Kidney epithelial cell (primary cell): ENCODE data around the gene ALDH1A2. TPM values are rescaled to one million over a fixed set of nuclear protein-coding genes. Genes with fewer than 3 reads are reported as not detected.

Experiments used
- DNase-seq: peaks from one replicate; pipeline ENCODE4 v3.0.0-alpha.2; 2010; ENCODE audit warnings: low read depth
- H3K27me3 ChIP-seq: 2 replicates; pipeline ENCODE4 v1.6.0; 2011; ENCODE audit warnings: low read length; ENCODE audit not compliant: control insufficient read depth, insufficient read depth
- H3K36me3 ChIP-seq: 2 replicates; pipeline ENCODE4 v1.5.1; 2011; ENCODE audit warnings: low read length; ENCODE audit not compliant: control insufficient read depth, insufficient read depth
- H3K4me3 ChIP-seq: 2 replicates; pipeline ENCODE4 v1.5.1; 2011; ENCODE audit warnings: low read depth, mild to moderate bottlenecking, control low read depth, low read length
- CTCF ChIP-seq: IDR thresholded peaks from 2 replicates; pipeline ENCODE4 v1.5.1; 2011; ENCODE audit warnings: mild to moderate bottlenecking, moderate library complexity, low read length, control low read depth, inconsistent platforms; ENCODE audit not compliant: insufficient read depth, poor library complexity, severe bottlenecking
- total RNA-seq: library from RNA; depleted of rRNA; stranded (reverse); fragments of >200 nt; gene quantifications from 2 replicates; pipeline ENCODE4 v1.2.3, GENCODE V29; 2015

Gene ALDH1A2
- total RNA-seq, 1 donor from 2014 or later = 23.8 TPM

- Histone ChIP-seq H3K36me3 (no peaks in the 10 kb centered on the region), H3K27me3 (no peaks in the 10 kb centered on the region), H3K4me3 (no peak overlapping the region)
- no peak for TF ChIP-seq CTCF
- no peak for DNase-seq
Measured at GRCh38 chr15:57910672-57911071, 154.8 kb downstream of the ALDH1A2 start.

- H3K4me3 ChIP-seq = no peak overlapping the region
- TF ChIP-seq CTCF = no peak
- DNase-seq = no peak
- H3K36me3 ChIP-seq = no peaks in the 10 kb centered on the region
- H3K27me3 ChIP-seq = no peaks in the 10 kb centered on the region
Measured at GRCh38 chr15:57909388-57909787, 156.1 kb downstream of the ALDH1A2 start.

- Histone ChIP-seq H3K27me3 (no peaks in the 10 kb centered on the region), H3K4me3 (no peak overlapping the region), H3K36me3 (no peaks in the 10 kb centered on the region)
- no peak for TF ChIP-seq CTCF
- no peak for DNase-seq
Measured at GRCh38 chr15:57903626-57904025, 161.9 kb downstream of the ALDH1A2 start.

Other genes starting within 250 kb of the ALDH1A2 start
- gene AQP9, start 72.7 kb upstream of the ALDH1A2 start, total RNA-seq = 0.75 TPM in 1 of 2 replicates, not detected in the other